PC-9 (cell line): ENCODE results near the gene IFITM1.

Experiments
- EZH2 ChIP-seq: fragments of 200-600 bp; sonication (generic); IDR thresholded peaks from 2 replicates; pipeline ENCODE4 v1.8.0; 2017; ENCODE audit warnings: antibody characterized with exemption, low read depth
- TF ChIP-seq, protein P1 (sequence below): fragments of 200-600 bp; sonication (generic); conservative IDR thresholded peaks from 2 replicates; pipeline ENCODE4 v1.6.1; 2017; ENCODE audit warnings: mixed run types, antibody characterized with exemption, mild to moderate bottlenecking, moderate library complexity

DNA sequence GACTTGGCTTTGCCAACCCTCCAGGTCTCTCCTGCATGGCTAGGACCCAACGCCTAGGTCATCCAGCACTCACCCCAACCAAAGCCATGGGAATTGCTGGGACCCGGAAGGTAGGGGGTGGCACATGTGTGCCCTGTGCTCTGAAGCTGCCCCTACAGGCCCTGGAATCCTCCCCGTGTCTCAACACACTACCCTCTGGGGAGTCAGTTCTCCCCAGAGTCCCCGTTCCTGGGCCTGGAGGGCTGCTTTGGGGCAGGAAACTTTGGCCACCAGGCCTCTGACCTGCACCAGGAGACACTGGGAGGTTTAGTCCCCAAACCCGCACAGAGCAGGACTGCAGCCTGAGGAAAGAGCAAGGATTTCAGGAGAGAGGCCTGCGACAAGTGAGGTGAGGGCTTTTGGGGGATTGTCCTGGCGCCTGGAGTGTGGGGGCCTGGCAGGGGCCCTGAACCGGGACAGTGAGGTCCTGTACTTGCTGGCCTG, 495 bp upstream of the IFITM1 start:
- TF ChIP-seq, protein P1, sequence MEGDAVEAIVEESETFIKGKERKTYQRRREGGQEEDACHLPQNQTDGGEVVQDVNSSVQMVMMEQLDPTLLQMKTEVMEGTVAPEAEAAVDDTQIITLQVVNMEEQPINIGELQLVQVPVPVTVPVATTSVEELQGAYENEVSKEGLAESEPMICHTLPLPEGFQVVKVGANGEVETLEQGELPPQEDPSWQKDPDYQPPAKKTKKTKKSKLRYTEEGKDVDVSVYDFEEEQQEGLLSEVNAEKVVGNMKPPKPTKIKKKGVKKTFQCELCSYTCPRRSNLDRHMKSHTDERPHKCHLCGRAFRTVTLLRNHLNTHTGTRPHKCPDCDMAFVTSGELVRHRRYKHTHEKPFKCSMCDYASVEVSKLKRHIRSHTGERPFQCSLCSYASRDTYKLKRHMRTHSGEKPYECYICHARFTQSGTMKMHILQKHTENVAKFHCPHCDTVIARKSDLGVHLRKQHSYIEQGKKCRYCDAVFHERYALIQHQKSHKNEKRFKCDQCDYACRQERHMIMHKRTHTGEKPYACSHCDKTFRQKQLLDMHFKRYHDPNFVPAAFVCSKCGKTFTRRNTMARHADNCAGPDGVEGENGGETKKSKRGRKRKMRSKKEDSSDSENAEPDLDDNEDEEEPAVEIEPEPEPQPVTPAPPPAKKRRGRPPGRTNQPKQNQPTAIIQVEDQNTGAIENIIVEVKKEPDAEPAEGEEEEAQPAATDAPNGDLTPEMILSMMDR = no peak
- TF ChIP-seq EZH2 = no peak
